HuH-7.5 (cell line): ENCODE results near the gene USP24.

Source experiments
- DNase-seq: peaks from one replicate; pipeline ENCODE4 v3.0.0; 2011; ENCODE audit warnings: low spot score

Gene USP24

DNA sequence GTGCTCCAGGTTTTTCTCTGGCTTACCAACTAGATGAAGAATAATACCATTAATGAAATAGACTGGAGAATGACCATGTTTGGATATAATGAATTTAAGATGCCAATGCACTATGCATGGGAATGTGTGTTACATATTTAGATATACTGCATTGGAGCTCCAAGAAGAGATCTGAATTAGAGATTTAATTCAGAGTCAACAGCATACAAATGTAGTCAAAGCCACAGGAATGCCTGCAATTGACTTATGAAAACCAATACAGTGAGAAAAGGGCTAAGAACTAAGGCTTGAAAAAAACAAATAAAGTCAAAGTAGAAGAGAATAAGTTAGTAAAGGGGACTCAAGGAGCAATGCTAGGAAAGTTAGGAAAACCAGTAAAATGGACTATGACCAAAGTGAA, 59.1 kb downstream of the USP24 start:
- no peak for DNase-seq

DNA sequence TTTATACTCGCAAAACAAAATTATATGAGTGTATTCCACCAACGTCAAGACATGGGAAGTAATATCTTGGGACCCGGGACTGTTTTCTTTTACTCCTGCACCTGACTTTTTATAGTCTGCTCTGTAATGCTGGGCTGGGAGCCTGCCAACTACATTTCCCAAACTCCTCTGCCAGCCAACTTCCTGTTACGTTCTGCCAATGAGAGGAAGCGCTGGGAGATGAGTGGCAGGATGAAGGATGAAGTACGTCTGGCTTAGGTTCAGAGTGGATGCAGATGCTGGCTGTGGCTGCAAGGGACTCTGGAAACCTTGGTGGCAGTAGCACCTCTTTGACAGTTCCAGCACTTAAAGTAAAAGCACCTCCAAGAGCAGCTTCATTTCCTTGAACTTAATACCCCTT, 59.6 kb downstream of the USP24 start:
- no peak for DNase-seq

GRCh38 chr1:55154616-55155015, 60.5 kb downstream of the USP24 start:
- DNase-seq: no peak

DNA sequence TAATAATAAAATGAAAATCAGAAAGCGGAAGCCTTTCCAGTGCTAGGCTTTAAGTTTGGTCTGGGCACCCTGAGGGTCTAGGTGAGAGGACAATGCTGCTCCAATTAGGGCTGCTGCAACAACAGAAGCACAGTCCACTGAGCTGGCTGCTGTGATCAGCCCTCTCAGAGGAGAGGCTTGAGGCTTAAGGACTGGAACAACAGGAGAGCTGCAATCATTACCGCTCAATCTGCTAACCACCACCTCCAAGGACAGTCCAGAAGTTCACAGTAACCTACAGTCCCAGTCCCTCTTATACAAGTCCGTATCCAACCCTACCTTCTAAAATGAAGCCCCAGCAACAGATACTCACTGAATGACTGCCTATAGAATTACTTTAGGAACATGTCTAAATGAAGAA, 62.1 kb downstream of the USP24 start:
- DNase-seq: no peak

- no peak for DNase-seq
These were observed 64.1 kb downstream of the USP24 start for GRCh38 chr1:55150880-55151588.

- DNase-seq: no peak
These were observed 66.5 kb downstream of the USP24 start for GRCh38 chr1:55148676-55149075.

GRCh38 chr1:55147524-55147923, 67.6 kb downstream of the USP24 start:
- DNase-seq: no peak

GRCh38 chr1:55146781-55147180, 68.4 kb downstream of the USP24 start:
- DNase-seq: no peak

DNA sequence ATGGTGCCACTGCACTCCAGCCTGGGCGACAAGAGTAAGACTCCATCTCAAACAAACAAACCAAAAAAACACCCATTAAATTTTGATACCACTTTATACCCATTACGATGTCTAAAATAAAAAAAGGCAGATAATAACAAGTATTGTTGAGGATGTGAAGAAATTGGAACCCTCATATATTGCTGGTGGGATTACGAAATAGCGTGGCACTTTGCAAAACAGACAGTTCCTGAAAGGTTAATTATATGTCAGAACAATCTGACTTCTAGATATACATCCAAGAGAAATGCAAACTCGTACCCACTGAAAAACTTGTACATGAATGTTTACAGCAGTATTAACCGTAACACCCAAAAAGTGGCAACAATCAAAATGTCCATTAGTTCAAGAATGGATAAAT, 70.3 kb downstream of the USP24 start:
- DNase-seq: no peak

DNA sequence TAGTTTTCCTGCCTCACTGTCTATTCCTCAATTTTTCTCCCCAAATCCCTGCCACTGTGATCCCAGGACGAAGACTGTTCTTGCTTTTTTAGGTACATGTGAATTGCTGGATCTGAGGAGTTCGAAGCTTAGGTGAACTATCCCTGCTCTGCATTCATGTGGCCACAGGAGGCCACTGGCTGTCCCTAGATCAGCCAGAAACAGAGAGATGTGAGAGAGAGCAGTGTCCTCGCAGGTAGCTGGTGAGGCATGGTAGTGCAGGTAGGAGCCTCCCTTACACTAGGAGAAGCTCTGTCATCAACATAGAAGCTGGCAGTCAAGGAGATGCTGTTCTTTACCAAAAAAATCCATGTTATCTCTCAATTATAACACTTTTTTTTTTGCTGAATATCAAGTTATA, 71.5 kb downstream of the USP24 start:
- DNase-seq: no peak

GRCh38 chr1:55141295-55141893, 73.8 kb downstream of the USP24 start:
- DNase-seq: no peak

DNA sequence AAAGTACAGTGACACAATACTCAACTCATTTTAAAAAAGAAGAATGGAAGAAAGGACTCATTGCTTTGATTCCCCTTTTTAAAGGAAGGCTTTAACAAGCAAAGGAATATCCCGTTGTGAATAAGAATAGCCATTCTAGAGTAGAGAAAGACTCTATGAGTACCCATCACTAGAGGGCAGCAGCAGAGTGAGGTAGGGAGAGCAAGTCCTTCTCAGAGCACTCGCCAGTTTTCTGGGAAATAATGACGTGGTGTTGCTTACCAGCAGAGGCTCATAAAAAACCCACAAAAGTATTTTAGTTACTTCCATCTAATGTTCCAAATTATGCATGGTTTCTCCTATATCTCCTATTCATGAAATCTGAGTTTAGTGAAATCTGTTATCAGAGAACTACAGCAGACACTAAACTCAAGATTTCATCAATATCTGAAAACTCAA, 74.6 kb downstream of the USP24 start:
- DNase-seq: peak; percentile 34

GRCh38 chr1:55140137-55140536, 75.0 kb downstream of the USP24 start:
- DNase-seq: no peak

- DNase-seq: no peak
These were observed 76.3 kb downstream of the USP24 start for GRCh38 chr1:55138823-55139222.

DNA sequence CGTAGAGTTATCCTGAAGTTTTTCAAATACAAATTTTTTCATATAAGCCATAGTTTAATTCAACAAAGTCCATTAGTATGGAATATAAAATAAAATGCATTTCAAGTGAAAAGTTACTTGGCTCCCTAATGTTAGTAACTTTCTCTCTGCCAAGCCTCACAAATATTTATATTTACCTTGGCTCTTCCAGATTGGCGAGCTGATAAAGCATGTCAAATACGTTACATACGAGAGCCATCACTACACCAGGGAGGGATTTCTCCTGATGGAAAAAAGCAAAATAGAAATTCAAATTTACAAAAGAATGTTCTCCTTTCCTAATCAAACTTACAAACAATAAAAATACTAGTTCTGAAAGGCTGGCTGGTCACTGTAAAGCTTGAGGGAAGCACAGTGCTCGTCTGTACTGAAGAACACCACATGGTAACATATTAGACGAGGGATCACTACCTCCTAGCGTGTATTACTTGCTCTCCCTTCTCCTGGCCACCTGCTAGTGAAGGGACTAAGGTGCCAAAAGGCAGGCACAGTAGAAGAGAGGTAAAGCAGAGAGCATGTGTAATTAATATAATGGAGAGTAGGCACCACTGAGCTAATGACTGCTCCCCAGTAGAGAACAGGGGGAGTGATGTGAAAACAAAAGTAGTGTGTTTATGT, 80.9 kb downstream of the USP24 start:
- no peak for DNase-seq

DNA sequence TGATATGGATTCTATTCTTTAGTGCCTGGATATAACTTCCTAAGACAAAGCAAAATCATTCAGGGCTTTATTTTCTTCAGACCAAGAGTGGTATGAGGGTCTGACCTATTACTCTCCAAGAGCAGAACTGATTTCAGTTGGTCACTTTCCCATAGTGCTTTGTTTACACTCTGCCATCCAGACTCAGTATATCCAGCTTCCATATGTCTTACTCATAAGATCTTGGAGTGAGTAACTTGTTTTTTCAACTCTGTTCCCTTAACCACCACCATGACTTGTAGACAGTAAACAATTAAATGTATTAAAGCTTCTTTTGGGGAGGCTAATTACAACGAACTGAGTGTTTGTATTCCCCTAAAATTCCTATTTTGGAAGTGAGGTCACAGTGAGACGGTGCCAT, 83.4 kb downstream of the USP24 start:
- DNase-seq: no peak

DNA sequence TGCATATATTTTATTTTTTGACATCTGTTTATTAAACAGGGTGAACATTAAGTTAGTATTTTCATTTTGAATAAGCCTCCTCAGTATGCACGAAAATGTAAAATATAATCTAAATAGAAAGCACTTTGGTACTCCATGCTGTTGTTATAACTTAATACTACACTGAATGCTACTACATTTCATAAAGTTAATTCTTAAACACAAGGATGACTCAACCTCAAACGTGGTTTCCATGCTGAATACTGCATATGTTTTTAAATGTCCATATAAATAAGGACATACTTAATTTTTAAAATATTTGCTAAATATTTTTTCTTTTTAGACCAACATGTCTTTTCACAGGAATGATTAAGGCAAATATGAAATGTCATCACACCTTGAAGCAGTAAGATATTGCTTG, 83.9 kb downstream of the USP24 start:
- no peak for DNase-seq

GRCh38 chr1:55129194-55129728, 85.9 kb downstream of the USP24 start:
- no peak for DNase-seq

- DNase-seq: no peak
These were observed 86.7 kb downstream of the USP24 start for GRCh38 chr1:55128418-55128995.

GRCh38 chr1:55127827-55128343, 87.3 kb downstream of the USP24 start:
- no peak for DNase-seq

- no peak for DNase-seq
These were observed 90.7 kb downstream of the USP24 start for GRCh38 chr1:55124470-55124869.

GRCh38 chr1:55120538-55120937, 94.6 kb downstream of the USP24 start:
- DNase-seq: no peak
